Peyer's patch (tissue), 4 donors: ENCODE measurements around the gene CCNJL. TPM values are rescaled to one million over a fixed set of nuclear protein-coding genes. Genes with fewer than 3 reads are reported as not detected.
A peak's percentile ranks its signal among the peaks of the same experiment; 100 is the strongest.

Experiments
- DNase-seq, 3 donors: peaks; one replicate each; pipeline ENCODE4 v3.0.0-alpha.2; 2017 to 2019
- H3K27ac ChIP-seq, 4 donors: fragments of 200-600 bp; sonication (generic); one replicate each; pipeline ENCODE4 v1.5.1; 2016 to 2019
- H3K27me3 ChIP-seq, 2 donors: fragments of 200-600 bp; sonication (generic); one replicate each; pipeline ENCODE4 v1.5.1; 2019
- H3K36me3 ChIP-seq, 3 donors: fragments of 200-600 bp; sonication (generic); one replicate each; pipeline ENCODE4 v1.5.1; 2016 to 2019
- H3K4me1 ChIP-seq, 4 donors: fragments of 200-600 bp; sonication (generic); one replicate each; pipeline ENCODE4 v1.5.1; 2016 to 2019
- H3K4me3 ChIP-seq, 4 donors: fragments of 200-600 bp; sonication (generic); 1 replicate in 3 of 4; 2 replicates in 1 of 4; pipeline ENCODE4 v1.5.1; 2016 to 2019; ENCODE audit warnings: mild to moderate bottlenecking in 1 of 4
- H3K9me3 ChIP-seq, 4 donors: fragments of 200-600 bp; sonication (generic); one replicate each; pipeline ENCODE4 v1.5.1; 2016 to 2019; ENCODE audit warnings: mild to moderate bottlenecking in 1 of 4
- POLR2A ChIP-seq, 2 donors: fragments of 450-650 bp; IDR thresholded peaks; one replicate each; pipeline ENCODE4 v1.5.1; 2017; ENCODE audit warnings: antibody characterized with exemption in 2 of 2, mild to moderate bottlenecking in 2 of 2, moderate library complexity in 2 of 2
- small RNA-seq, 2 donors: library from RNA; depleted of rRNA; stranded (forward); fragments of <200 nt; gene quantifications; one replicate each; pipeline ENCODE3, GENCODE V24; 2016
- total RNA-seq, 4 donors: library from RNA; depleted of rRNA; stranded (reverse); fragments of >200 nt; gene quantifications; one replicate each; pipeline ENCODE4 v1.1.0, GENCODE V29; 2016
- TF ChIP-seq, protein P1 (sequence below), 6 experiments: fragments of 450-650 bp in 4 of 6; fragments of 200-600 bp in 2 of 6; sonication (generic) in 1 of 6; IDR thresholded peaks; one replicate each; pipeline ENCODE4 v1.5.1; 2017 to 2019; ENCODE audit warnings: antibody characterized with exemption in 6 of 6, mild to moderate bottlenecking in 3 of 6, moderate library complexity in 1 of 6

CCNJL gene
- total RNA-seq, 4 donors from 2014 or later, result 6.9 to 15.1 (median 12.6) TPM

DNA sequence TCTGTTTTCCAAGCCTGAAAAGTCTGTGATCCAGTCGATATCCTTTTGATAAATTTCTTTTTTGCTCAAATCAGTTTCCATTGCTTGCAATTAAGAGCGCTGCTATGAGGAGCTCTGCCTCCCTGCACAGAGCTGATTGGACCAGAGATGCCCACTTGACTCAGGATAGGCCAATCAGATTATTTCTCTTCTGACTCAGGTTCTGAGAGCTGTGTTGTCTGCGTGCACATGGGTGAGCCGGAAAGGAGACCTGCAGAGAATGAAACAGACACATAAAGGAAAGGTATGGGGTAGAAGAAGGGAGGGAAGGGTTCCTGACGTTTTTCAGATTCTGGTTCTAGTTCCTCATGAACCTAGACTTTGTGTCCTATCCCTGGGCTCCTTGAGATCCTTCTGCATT lies 98.8 kb downstream of the CCNJL start:
- Histone ChIP-seq H3K36me3 (no peaks in the 10 kb centered on the region), H3K4me1 (peaks cover 0 to 24% (median 2%) of the 10 kb centered on the region in 4 donors), H3K27me3 (no peaks in the 10 kb centered on the region), H3K4me3 (no peak overlapping the region), H3K27ac (no peak overlapping the region), H3K9me3 (no peaks in the 10 kb centered on the region)
- no peak for DNase-seq
- no peak for TF ChIP-seq POLR2A (IDR thresholded peaks at IDR 0.05)
- TF ChIP-seq, protein P1, sequence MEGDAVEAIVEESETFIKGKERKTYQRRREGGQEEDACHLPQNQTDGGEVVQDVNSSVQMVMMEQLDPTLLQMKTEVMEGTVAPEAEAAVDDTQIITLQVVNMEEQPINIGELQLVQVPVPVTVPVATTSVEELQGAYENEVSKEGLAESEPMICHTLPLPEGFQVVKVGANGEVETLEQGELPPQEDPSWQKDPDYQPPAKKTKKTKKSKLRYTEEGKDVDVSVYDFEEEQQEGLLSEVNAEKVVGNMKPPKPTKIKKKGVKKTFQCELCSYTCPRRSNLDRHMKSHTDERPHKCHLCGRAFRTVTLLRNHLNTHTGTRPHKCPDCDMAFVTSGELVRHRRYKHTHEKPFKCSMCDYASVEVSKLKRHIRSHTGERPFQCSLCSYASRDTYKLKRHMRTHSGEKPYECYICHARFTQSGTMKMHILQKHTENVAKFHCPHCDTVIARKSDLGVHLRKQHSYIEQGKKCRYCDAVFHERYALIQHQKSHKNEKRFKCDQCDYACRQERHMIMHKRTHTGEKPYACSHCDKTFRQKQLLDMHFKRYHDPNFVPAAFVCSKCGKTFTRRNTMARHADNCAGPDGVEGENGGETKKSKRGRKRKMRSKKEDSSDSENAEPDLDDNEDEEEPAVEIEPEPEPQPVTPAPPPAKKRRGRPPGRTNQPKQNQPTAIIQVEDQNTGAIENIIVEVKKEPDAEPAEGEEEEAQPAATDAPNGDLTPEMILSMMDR (IDR thresholded peaks at IDR 0.05), result no peak

DNA sequence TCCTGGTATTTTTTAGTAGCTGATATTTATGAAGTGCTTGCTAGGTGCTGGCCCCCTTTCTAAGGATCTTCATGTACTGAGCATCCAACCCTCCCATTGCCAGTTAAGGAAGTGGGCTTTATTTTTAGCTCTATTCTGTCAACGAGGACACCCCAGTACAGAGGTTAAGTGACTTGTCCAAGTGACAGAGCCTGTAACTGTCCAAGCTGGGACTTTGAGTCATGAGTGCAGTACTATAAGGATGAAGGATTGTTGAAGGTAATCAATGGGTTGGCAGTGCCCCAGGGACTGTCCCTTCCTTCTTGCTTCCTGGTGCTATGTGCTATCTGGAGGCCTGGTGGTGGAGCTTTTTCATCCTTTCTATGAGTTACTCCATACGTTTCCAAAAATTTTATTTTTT lies 101.0 kb downstream of the CCNJL start:
- Histone ChIP-seq H3K27ac (peak overlapping the region in 3 of 4 donors; percentile 60 to 75 (median 68)), H3K27me3 (no peaks in the 10 kb centered on the region), H3K4me1 (peaks cover 0 to 8% (median 2%) of the 10 kb centered on the region in 4 donors), H3K9me3 (no peaks in the 10 kb centered on the region), H3K4me3 (no peak overlapping the region), H3K36me3 (no peaks in the 10 kb centered on the region)
- TF ChIP-seq POLR2A (IDR thresholded peaks at IDR 0.05), result no peak
- TF ChIP-seq, protein P1 (IDR thresholded peaks at IDR 0.05), result peak in 1 of 6 experiments; percentile 8
- DNase-seq, result peak in 1 of 3 donors; percentile 84

DNA sequence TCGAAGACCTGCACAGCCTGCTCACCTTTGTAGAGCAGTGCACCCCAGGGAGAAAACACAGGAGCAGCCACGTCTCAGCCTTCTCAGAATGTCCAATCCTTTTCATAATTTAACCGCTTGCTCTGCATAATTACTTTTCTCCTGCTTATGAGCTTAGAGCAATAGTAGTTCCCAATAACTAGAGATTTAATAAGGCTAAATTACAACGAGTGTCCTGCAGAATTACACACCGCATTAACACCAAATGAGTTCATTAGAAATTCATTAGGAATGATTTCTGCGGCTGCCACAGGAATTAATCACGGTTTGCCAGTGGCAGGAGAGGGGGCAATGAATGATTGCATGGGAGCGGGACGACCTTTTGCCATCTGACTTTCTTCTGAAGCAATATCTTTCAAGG lies 101.8 kb downstream of the CCNJL start:
- Histone ChIP-seq H3K36me3 (no peaks in the 10 kb centered on the region), H3K4me3 (no peak overlapping the region), H3K27ac (peak overlapping the region in 3 of 4 donors; percentile 60 to 75 (median 68)), H3K27me3 (no peaks in the 10 kb centered on the region), H3K9me3 (no peaks in the 10 kb centered on the region), H3K4me1 (peaks cover 0 to 8% (median 2%) of the 10 kb centered on the region in 4 donors)
- DNase-seq, result no peak
- no peak for TF ChIP-seq POLR2A (IDR thresholded peaks at IDR 0.05)
- TF ChIP-seq, protein P1 (IDR thresholded peaks at IDR 0.05), result no peak

DNA sequence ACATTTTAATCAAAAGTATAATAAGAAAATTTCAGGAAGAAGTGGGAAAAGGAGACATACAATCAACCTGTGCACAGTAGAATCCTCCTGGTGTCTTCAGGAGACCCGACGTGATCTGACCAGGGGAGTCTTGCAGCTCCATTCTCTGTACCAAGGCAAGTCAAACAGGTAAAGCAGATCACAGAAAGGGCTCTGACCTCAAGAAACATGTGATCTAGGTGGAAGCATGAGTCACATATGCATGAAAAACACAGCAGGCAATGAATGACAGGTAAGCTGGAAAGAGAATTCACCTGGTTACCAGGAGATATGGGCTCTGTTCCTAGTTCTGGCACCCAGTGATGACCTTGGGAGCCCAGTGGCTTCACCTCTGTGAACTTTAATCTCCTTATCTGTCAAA lies 102.4 kb downstream of the CCNJL start:
- Histone ChIP-seq H3K36me3 (no peaks in the 10 kb centered on the region), H3K27me3 (no peaks in the 10 kb centered on the region), H3K4me1 (peaks cover 0 to 8% (median 2%) of the 10 kb centered on the region in 4 donors), H3K27ac (peak overlapping the region in 3 of 4 donors; percentile 57 to 76 (median 64)), H3K4me3 (peak overlapping the region in 2 of 4 donors; percentile 43 to 46), H3K9me3 (no peaks in the 10 kb centered on the region)
- TF ChIP-seq, protein P1 (IDR thresholded peaks at IDR 0.05), result no peak
- peak; percentile 66 to 86 for TF ChIP-seq POLR2A (IDR thresholded peaks at IDR 0.05)
- DNase-seq, result peak in 1 of 3 donors; percentile 79

DNA sequence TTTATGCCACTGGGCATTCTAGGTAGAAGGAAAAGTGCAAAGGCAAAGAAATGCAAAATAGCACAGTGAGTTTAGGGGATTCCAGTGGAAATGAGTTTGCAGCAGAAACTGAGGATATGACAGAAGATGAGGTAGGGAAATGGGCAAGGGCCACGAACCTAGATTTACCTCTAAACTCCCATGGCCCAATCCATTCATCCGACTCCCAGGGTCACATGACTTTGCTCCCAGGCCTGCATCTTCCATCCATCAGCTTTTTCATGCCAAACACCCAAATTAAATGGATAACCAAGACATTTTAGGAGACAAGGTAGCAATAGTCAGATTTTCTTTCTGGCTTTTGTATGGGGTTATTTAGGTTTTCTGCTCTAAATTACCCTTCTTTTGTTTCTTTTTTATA lies 105.3 kb downstream of the CCNJL start:
- Histone ChIP-seq H3K36me3 (no peaks in the 10 kb centered on the region), H3K27ac (no peak overlapping the region), H3K4me3 (no peak overlapping the region), H3K4me1 (peaks cover 0 to 8% (median 2%) of the 10 kb centered on the region in 4 donors), H3K27me3 (no peaks in the 10 kb centered on the region), H3K9me3 (no peaks in the 10 kb centered on the region)
- no peak for DNase-seq
- TF ChIP-seq, protein P1 (IDR thresholded peaks at IDR 0.05), result no peak
- TF ChIP-seq POLR2A (IDR thresholded peaks at IDR 0.05), result no peak

Small RNA genes lying within 50 kb of the gene (small RNA-seq; reads per million reads assigned to genes)
- 0 reads per million in 2 donors for gene AC112191.3

Other genes with a start within 250 kb of the CCNJL start
- gene PWWP2A, start 193.1 kb downstream of the CCNJL start, total RNA-seq, result 10 to 100 TPM; 34.9 to 57.6 (median 54.3) TPM
- 1,000 to 10,000 TPM; 1,180 to 6,474 (median 2,517) TPM for gene FABP6, start 83.1 kb downstream of the CCNJL start, total RNA-seq
- gene C1QTNF2, start 58.1 kb upstream of the CCNJL start, total RNA-seq, result 1 to 10 TPM in 1 of 4 donors, under 1 TPM in 2, not detected in 1; 0.54 to 2.8 (median 0.88) TPM
- gene FAM200C, start 87.5 kb upstream of the CCNJL start, total RNA-seq, result 1 to 10 TPM in 2 of 4 donors, under 1 TPM in 1, not detected in 1; 0.66 to 2.3 (median 1.1) TPM
- gene SLU7, start 106.5 kb upstream of the CCNJL start, total RNA-seq, result 10 to 100 TPM; 45.5 to 94.9 (median 61.1) TPM
- 10 to 100 TPM in 3 of 4 donors, 1 to 10 TPM in 1; 9.1 to 36.3 (median 14.4) TPM for gene PTTG1, start 109.3 kb upstream of the CCNJL start, total RNA-seq